Hematopoietic multipotent progenitor cell treated with erythropoietin and hydrocortisone succinate and interleukin-3 and kit ligand, for 4 days (in vitro differentiated cells): ENCODE data around the gene WDR1.
A peak's percentile ranks its signal among the peaks of the same experiment; 100 is the strongest.

ENCODE experiments used
- DNase-seq: peaks from one replicate; pipeline ENCODE4 v3.0.0-alpha.2; 2015

Gene WDR1, protein sequence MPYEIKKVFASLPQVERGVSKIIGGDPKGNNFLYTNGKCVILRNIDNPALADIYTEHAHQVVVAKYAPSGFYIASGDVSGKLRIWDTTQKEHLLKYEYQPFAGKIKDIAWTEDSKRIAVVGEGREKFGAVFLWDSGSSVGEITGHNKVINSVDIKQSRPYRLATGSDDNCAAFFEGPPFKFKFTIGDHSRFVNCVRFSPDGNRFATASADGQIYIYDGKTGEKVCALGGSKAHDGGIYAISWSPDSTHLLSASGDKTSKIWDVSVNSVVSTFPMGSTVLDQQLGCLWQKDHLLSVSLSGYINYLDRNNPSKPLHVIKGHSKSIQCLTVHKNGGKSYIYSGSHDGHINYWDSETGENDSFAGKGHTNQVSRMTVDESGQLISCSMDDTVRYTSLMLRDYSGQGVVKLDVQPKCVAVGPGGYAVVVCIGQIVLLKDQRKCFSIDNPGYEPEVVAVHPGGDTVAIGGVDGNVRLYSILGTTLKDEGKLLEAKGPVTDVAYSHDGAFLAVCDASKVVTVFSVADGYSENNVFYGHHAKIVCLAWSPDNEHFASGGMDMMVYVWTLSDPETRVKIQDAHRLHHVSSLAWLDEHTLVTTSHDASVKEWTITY

DNA sequence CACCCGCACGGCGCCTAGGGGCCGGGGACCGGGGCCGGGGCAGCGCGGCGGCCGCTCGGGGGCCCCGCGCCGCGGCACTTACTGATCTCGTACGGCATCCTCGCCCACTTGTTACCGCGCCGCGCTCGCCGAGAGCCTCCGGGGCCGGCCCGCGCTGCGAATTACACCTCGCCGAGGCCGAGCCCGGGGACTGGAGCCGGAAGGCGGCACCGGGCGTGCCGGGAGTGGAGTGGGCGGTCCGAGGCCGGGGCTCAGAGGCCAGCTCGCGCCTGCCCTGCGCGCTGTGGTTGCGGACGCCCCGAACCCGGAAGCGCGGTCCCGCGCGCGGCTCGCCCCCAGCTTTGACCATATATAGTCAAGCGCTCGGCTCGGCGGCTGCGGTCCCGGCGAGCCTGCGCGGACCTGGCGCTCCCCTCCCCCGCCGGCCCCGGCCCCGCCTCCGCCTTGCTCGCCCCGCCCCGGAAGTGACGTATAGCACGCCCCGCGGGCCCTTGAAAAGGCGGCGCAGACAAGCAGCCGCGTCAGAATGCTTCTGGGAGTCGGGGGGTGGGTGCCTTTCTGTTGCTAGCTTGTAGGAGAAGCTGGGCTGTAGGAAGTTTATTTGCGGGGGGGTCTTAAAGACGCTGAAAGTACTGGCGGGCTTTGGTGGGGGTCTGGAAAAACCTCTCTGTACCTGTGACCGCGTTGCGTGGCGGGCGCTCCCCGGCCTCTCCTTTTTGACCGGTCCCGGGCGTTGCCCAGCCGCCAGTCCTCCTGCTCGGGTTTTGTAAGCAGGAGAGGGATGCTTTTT is at the start of gene WDR1:
Gene WDR1, minus strand, starts transcription at position 231 of the 790 bp plus-strand sequence. Its CDS starts 133 bp downstream, at position 98.
- peak; percentile 98 for DNase-seq

DNA sequence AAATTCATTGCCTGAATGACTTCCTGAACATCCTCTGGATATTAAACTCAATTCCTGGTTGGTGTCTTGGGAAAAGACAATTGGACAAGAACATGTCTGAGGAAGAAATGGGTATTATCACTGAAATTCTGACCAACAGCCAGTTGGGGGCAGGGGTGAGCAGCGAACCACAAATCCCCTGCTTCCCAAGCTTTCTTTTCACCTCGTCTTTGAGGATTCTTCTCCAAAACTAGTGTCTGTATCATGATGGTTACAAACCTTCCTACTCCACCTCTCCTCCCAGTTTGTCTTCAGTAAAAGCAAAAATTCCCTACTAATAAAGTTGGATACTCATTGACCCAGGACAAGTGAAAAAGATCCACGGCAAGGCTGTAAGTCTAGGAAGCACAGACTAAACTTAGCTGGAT is 48.3 kb upstream of the WDR1 start:
- DNase-seq: peak; percentile 78

DNA sequence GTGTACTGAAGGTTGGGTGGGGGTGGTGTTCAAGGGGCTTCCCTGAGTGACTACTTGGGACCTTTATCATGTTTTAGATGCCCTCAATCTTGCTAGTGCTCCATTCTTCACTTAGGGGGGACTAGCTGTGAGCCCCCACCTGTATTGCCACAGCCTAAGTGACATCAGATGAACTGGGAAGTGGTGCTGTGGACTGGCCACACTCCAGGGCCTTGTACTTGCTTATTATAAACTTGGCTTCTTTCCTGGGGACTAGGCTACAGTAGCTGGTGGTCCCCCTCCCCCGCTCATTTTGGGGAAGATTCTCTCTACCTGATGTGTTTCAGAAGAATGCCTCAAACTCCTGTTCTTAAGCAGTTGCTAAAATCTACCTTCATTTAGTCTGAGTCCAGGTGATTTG is 46.7 kb upstream of the WDR1 start:
- DNase-seq: no peak

DNA sequence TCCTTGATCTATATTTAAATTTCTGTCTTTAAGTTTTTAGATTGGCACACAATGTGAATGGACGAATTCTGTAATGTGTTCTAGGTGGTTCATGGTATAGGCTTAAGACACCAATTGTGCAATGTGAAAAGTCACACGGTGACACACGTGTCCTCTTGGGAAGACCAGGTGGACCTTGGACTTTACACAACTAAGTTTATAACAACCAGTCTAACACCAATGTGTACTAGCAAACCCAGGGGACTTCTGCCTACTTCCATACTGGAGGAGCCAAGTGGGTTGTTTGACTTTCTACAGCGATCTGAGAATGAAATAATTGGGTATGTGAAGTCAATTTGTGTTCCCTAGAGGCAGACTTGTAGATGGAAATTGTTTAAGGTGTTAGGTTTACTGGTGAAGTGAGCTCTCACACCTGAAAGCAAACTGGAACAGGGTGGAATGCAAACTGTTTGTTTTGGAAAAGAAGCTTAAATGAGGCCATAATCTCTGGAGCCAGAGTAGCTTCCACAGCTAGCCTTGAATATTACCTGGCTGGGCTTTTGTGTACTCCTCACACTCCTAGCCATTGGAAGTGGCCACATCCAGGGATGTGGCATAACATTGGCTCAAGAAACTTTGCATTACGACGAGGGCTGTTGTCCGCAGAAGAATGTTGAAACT is 45.9 kb upstream of the WDR1 start:
- DNase-seq: no peak

DNA sequence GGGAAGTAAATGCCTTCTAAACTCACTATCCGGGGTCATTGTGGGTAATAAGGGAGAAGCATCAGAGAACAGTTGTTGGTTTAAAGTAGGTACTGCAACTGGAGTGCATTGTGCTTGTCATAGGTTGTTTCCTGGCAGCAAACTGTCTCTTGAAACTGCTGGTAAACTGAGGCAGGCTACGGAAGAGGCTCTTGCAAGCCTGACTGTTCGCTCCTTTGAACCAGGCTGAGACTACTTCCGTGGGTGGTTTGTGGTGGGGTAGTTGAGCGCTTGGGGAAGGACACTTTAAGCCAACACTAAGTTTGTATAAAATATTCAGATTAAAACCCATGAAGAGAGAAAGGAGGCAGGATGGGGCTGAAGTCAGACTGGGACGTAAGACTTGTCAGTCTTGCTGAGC is 45.2 kb upstream of the WDR1 start:
- no peak for DNase-seq

DNA sequence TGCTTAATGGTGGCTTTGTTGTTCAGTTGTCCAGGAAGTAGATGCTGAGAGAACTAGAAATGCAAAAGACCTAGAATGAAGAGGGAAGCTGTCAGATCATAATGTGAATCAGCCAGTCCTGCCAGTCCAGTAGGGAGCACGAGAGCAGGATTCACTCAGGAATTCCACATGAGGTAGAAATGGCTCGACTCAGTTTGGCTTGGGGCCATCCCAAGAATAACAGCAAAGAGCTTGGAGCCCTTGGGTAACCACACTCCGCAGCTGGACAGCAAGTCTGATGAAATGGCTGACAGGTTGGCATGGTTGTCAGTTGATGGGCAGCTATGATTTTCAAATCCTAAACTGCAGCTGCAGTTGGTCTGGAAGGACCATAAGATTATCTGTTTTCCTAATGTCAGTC is 44.5 kb upstream of the WDR1 start:
- DNase-seq: no peak

DNA sequence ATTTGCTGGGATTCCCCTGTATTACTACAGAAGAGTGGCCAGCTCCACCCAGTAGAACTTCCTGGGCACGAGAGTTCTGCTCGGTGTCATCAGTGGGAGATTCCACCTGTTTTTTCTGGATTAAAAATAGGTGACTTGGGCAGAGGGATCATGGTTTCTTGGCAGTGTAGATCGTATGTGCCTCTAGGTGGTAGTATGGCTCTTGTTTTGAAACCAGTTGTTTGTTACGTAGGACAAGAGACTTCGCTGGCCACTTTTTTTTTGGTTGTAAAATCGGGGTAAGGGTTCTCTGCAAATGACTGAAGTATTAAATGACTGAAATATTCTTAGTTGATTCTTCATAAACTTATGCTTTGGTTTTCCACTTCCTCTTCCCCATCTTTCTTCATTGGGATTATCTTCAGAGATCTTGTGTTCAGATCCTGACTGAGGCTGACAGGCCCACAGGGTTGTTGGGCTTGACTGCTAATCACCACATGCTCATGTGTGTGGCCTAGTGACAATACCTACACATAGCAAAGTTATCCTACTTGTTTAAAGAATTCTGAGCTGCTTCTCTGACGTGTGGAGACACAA is 43.8 kb upstream of the WDR1 start:
- DNase-seq: peak; percentile 86

DNA sequence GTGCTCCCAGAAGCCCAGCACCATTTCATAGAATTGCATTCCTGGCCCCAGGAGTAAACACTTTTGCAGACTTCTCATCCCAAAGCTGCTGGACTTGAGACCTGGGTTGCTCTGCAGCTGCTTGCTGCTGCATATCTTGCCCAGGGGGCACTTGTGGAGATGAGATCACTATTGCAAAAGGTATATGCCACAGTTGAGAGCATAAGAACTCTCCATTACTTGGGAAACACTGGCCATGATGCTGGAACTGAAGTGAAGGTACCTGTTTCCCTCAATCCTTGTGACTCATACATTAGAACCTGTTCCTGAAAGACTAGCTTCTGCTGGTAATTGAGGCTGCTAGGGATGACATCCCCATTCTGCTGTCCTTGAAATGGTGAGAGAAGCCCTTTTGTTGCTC is 43.1 kb upstream of the WDR1 start:
- no peak for DNase-seq

DNA sequence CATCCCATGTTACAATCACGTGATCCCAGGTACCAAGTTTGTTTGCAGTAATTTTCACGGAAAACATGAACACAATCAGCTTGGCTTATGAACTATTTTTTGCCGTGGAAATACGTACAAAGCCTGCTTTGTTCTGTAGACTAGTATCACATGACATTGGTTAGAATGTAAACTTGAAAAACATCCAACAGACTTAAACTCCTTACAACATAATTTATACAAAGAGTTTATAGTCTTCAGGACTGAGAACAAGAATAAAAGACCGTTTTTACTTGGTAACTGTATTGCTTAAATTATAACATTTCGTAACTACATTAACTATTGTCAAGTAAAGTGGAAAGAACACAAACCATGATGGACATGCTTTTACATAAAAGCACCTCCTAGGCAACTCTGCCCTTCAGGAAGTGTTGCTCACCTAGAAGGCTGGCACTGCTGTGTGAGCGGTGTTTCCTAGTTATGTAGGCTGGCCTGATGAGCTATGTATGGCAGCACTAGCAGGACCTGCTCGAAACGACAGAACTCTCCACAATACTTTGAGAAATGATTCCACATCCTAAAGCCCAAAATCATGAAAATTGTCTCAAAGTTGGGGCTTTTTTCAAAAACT is 41.8 kb upstream of the WDR1 start:
- DNase-seq: no peak

DNA sequence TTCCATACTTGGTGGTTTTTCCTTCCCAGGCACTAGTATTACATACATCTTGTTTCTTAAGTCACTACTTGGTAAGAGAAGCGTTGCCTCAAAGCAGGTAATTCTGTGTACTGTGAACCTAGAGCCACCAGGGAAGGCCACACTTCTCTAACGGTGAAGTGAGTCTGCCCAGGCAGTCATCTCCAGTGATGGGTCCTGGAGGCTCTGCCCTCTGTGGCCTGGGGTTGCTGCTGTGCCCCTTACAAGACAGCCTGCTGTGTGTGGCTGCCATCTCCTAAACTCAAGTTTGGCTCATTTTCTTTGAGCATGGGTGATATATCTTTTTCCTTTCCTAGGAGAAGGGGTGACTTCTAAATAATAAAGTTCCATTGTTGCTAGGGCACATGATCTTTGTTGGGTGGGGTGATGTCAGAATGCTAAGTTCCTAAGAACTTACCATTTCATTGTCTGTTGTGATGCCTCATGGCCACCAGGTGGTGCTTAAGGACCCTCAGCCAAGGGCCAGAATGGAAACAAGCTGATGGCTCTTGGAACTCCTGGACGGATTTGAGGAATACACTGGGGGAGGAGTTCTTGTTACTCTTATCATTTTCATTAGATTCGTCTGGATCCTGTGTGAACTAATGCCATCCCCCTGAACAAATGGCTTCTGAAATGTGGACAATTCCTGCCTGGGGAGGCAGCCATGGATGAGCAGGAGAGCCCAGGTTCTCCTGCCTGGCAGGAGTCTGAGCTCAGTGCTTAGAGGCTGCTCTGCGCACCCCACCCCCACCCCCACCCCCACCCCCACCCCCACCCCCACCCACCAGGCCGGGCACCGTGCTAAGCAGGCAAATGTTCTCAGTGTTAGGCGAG is 41.1 kb upstream of the WDR1 start:
- DNase-seq: peak; percentile 86

DNA sequence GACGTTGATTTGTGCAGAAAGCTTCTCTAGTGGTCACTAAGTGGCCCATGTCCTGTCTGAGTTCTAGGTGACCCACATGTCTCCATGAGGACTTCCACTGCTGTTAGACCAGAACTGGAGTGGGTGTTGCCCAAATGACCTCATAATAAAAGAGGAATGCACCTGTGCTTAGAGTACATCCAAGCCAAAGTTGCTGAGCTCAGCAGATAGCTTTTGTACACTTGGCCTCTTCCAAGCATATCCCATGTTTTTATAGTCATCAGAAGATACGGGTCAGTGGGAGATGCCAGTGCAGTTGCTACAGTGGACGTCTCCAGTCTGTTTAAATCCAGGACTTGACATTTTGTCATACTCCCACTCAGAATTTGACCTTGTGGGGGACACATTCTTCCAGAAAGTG is 37.6 kb upstream of the WDR1 start:
- no peak for DNase-seq

DNA sequence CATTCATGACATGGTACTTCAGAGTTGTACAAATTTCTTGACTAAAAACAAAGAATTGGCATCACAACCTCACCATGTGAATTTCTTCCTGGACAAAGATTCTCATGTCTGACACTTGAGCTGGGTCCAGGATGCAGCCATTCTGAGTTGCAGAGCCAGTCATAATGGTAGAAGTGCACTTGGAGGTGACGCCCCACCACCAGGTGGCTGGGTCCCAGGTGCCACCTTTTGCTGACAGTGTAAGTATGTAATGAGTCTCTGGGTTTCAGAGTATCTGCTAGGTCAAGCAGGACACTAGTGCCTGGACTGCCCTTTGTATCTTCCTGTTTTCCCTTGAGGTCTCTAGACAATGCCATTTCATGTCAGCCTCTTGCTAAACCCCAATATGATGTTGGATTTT is 36.6 kb upstream of the WDR1 start:
- DNase-seq: no peak

DNA sequence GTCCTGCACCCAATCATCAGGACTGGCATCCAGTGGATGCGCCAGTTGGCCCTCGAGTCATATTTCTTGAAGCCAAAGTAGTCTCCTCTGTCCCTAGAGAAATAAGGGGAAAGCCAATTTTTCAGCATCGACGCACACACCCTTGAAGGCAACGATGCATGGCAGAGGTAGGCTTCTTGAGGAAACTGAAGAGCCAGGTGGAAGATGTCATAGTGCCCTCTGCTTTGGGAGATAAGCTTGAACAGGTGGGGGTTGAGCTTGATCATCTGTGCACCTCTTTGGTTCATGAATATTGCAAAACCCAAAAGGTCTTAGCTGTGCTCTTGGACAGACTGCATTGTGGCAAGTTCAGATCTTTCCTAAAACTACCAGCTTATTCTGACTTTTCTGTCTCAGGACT is 34.6 kb upstream of the WDR1 start:
- no peak for DNase-seq

DNA sequence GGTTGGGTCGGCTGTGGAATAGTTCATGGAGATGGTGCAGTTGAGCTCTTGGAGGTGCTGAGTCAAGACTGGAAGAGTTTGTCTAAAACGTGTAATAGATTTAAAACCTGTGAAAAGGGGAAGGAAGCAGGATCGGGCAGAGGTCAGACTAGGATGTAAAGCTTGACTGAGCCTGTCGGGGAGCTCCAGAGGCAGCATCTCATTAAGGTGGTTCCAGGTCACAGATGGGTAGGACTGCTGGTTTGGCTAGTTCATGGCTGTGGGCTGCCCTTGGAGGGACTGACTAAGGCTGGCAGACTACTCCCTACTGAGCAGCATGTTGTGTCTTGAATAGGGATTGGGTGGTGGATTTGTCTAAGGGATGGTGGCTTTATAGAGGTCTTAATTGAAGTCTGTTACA is 28.4 kb upstream of the WDR1 start:
- DNase-seq: no peak

DNA sequence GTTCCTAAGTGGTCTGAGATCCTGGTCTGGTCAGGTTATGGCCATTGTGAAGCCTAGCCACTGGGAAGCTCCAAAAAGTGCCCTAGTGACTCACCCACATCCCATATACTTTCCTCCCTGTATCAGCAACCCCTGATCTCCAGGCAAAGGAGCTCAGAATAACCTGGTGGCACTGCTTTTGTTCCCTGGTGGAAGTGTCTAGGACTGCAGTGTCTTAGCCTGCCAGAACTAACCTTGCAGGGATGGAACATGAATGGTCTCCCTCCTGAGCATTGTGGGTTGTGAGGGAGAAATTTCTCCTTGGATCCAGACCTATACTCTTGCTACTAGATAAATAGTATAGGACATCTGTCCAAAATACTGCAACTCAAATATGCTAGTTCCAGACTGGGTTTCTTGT is 27.9 kb upstream of the WDR1 start:
- DNase-seq: no peak

DNA sequence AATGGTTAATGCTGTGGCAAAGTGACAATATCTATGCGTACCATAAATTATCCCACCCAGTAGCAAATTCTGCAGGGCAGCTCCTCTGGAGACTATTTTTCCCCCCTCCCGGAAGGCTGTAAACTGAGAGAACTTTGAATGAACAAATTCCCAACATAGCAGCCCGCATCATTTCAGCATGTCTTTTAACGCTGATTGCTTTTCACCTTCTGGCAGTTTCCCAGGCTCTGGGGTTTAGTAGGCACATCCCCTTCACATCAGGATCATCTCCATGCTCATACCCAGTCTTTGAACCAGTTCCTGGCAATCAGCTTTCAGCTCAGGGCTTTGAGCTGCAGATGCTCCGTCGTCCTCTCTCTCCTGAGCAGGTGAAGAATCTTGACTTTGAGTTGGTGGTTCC is 26.6 kb upstream of the WDR1 start:
- no peak for DNase-seq

DNA sequence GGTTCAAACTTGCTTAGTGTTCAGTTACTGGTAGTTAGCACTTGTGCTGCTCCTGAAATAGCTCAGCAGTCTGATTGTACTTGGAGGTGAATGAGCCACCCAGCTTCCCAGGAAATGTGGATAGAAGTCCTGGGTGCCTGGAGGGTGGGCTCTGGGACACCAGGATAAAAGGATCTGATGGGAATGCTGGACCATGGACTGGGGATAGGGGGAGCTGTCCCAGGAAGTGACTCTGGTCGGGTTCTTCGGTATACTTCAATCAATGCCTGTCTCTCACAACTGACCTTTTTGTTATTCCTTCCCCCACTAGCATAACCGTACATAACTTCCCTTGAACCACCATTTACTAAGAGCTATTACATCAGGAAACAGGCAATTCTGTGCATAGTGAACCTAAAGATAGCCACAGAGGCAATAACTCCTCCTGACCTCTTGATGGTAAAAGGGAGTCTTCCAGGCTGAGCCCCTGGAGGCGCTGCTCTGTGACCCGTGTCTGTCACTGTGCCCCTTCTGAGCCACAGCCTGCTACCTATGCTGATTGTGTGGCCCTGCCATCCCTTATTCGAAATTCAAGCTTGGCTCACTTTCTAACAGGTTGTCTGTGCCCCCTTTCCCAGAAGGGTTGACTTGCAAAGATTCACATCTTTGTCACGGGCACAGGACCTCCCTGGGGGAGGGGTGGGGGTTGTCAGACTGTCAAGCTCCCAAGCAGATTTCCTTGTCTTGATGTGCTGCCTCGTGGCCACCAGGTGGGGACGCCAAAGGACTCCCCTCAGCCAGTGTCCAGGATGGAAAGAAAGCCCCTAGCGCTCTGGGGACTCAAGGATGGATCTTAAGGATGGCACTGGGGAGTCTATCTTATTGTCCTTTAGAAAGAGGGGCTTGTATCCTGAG is 24.5 kb upstream of the WDR1 start:
- DNase-seq: no peak

DNA sequence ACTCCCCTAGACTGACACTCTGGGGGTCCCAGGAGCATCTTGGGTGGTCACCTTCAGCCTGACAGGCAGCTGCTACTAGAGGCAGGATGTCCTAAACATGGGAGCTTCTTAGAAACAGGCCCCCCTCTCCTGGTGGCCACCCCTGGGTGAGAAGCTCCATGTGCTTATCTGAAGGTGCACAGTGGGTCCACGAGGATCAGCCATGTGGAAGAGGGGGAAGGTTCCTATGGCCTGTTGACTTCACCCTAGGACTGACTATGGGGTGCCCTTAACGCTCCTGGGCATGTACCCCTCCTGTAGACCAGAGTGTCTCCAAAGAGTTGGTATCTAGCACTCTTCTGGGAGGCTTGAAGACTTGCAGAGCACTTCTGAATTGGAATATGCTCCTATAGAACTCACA is 22.9 kb upstream of the WDR1 start:
- no peak for DNase-seq

DNA sequence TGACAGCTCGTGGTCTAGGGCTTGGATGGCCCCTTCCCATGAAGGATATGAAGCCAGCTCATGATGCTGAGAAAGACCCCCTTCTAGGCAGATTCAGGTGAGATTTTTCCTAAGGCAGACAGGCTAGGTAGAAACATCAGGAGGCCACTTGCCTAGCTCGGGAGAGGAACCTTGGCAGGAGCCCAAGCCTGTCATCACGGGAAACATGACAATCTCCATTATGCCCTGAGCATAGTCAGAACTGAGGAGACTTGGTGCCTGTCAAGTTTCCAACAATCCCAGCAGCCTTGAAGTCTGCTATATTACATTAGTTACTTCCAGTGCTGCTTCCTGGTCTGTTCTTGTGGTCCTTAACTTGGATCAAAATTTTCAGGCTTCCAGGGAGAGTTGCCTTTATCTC is 18.7 kb upstream of the WDR1 start:
- DNase-seq: no peak

DNA sequence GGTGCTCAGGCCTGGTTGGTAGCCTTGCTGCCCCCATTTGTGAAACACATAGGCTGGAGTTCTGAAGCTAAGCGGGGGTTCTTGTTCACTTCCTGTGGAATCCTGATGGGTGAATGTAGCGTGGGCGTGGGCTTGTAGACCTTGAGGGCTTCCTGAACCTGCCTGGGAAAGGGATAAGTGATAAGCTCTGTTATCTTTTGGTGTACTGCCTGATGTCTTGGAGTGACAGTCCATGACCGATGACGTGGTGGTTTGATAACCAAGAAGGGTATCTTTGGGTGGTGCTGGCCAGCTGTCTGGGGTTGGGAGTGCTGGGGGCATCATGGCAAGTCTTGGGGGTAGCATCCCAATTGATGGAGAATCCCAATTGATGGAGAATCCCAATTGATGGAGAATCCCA is 17.5 kb upstream of the WDR1 start:
- no peak for DNase-seq

DNA sequence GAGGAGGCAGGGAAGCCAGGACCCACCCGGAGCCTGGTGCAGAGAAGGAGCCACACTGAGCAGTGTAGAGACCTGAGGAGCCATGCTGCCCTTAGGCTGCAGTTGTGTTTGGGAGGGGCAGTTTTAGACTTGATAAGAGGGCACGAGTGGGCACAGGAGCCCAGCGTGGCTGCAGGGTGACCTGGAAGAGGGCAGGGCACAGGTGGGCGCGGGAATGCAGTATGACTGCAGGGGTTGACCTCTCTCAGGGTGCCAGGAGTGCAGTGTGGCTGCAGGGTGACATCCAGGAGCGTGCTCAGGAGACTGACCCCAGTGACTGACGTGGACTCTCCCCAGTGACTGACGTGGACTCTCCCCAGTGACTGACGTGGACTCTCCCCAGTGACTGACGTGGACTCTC is 14.6 kb upstream of the WDR1 start:
- no peak for DNase-seq
